Measurements from ENCODE around the gene ESPN. TPM values are rescaled to one million over a fixed set of nuclear protein-coding genes. Genes with fewer than 3 reads are reported as not detected.

ESPN gene
- total RNA-seq, 1 experiment from 2014 or later = 8.5 TPM

- H3K27ac ChIP-seq (ENCODE audit: low read length) = peak overlapping the region; percentile 78
- in situ Hi-C loops (cut with HindIII; ENCODE audit: low pct_unique_long_range_greater_than_20kb, low sequenced_read_pairs) = no loop called here
- CTCF ChIA-PET = interaction anchor here (1.8 kb wide), 1 partner anchor 8 kb away, joined by 8 read pairs; no protein-coding TSS in a partner anchor
- TF ChIP-seq POLR2AphosphoS5 (IDR thresholded peaks at IDR 0.05; ENCODE audit: low read depth, low read length) = peak; percentile 21; the same call in 1 of the 2 replicates
- no peak for TF ChIP-seq CTCF (IDR thresholded peaks at IDR 0.05)
- TF ChIP-seq, protein P1, sequence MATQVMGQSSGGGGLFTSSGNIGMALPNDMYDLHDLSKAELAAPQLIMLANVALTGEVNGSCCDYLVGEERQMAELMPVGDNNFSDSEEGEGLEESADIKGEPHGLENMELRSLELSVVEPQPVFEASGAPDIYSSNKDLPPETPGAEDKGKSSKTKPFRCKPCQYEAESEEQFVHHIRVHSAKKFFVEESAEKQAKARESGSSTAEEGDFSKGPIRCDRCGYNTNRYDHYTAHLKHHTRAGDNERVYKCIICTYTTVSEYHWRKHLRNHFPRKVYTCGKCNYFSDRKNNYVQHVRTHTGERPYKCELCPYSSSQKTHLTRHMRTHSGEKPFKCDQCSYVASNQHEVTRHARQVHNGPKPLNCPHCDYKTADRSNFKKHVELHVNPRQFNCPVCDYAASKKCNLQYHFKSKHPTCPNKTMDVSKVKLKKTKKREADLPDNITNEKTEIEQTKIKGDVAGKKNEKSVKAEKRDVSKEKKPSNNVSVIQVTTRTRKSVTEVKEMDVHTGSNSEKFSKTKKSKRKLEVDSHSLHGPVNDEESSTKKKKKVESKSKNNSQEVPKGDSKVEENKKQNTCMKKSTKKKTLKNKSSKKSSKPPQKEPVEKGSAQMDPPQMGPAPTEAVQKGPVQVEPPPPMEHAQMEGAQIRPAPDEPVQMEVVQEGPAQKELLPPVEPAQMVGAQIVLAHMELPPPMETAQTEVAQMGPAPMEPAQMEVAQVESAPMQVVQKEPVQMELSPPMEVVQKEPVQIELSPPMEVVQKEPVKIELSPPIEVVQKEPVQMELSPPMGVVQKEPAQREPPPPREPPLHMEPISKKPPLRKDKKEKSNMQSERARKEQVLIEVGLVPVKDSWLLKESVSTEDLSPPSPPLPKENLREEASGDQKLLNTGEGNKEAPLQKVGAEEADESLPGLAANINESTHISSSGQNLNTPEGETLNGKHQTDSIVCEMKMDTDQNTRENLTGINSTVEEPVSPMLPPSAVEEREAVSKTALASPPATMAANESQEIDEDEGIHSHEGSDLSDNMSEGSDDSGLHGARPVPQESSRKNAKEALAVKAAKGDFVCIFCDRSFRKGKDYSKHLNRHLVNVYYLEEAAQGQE (IDR thresholded peaks at IDR 0.05; ENCODE audit: insufficient read depth in 1 of 2, low read depth in 2 of 2, low read length in 1 of 2) = no peak
- TF ChIP-seq SIN3A (IDR thresholded peaks at IDR 0.05; ENCODE audit: borderline replicate concordance, insufficient read depth, low read depth, low read length) = 0 out of 2 replicates have a peak, but pooled peaks have one; percentile 23
- TF ChIP-seq TCF7L2 (IDR thresholded peaks at IDR 0.05; ENCODE audit: low read depth, low read length) = 0 out of 2 replicates have a peak, but pooled peaks have one; percentile 38
- ATAC-seq (peak; percentile 72), DNase-seq (ENCODE audit: low read depth, low spot score) (no peak)
- H3K4me3 ChIP-seq (ENCODE audit: low read depth in 2 of 2, low read length in 2 of 2) = peak overlapping the region; percentile 85 to 98
- peaks cover 27% of the 10 kb centered on the region for H3K4me1 ChIP-seq (ENCODE audit: control insufficient read depth, insufficient read depth, low read length)
- intact Hi-C loops (cut with micrococcal nuclease; ENCODE audit: unreplicated experiment) = no loop called here
- H3K36me3 ChIP-seq (ENCODE audit: control insufficient read depth, insufficient read depth, low read length) = no peaks in the 10 kb centered on the region; the same call in 1 of the 2 replicates
- BruUV-seq (replicated peaks) = no TSS peak
- no peaks in the 10 kb centered on the region for H3K27me3 ChIP-seq (ENCODE audit: control insufficient read depth, insufficient read depth, low read length)
- no peaks in the 10 kb centered on the region for H3K9me3 ChIP-seq (ENCODE audit: control insufficient read depth, insufficient read depth, low read depth, low read length)
- POLR2A ChIA-PET = no interaction called here
These were observed 65.9 kb downstream of the ESPN start for GRCh38 chr1:6490181-6491080.

- DNase-seq (ENCODE audit: low read depth, low spot score) (no peak), ATAC-seq (peak; percentile 2; the same call in 1 of the 2 replicates)
- ChIA-PET POLR2A (no interaction called here), CTCF (interaction anchor here (0.6 kb wide), 1 partner anchor 31 kb away, joined by 5 read pairs; no protein-coding TSS in a partner anchor)
- peaks cover 30% of the 10 kb centered on the region for H3K4me1 ChIP-seq (ENCODE audit: control insufficient read depth, insufficient read depth, low read length)
- H3K27me3 ChIP-seq (ENCODE audit: control insufficient read depth, insufficient read depth, low read length) = no peaks in the 10 kb centered on the region
- in situ Hi-C loops (cut with HindIII; ENCODE audit: low pct_unique_long_range_greater_than_20kb, low sequenced_read_pairs) = no loop called here
- no peaks in the 10 kb centered on the region; the same call in 1 of the 2 replicates for H3K36me3 ChIP-seq (ENCODE audit: control insufficient read depth, insufficient read depth, low read length)
- peak overlapping the region; percentile 85 to 98 for H3K4me3 ChIP-seq (ENCODE audit: low read depth in 2 of 2, low read length in 2 of 2)
- TF ChIP-seq SIN3A (IDR thresholded peaks at IDR 0.05; ENCODE audit: borderline replicate concordance, insufficient read depth, low read depth, low read length) = no peak
- TF ChIP-seq, protein P1 (IDR thresholded peaks at IDR 0.05; ENCODE audit: insufficient read depth in 1 of 2, low read depth in 2 of 2, low read length in 1 of 2) = no peak
- no peak for TF ChIP-seq TCF7L2 (IDR thresholded peaks at IDR 0.05; ENCODE audit: low read depth, low read length)
- no peak for TF ChIP-seq CTCF (IDR thresholded peaks at IDR 0.05)
- TF ChIP-seq POLR2AphosphoS5 (IDR thresholded peaks at IDR 0.05; ENCODE audit: low read depth, low read length) = no peak
- no TSS peak for BruUV-seq (replicated peaks)
- intact Hi-C loops (cut with micrococcal nuclease; ENCODE audit: unreplicated experiment) = no loop called here
- peak overlapping the region; percentile 78 for H3K27ac ChIP-seq (ENCODE audit: low read length)
- H3K9me3 ChIP-seq (ENCODE audit: control insufficient read depth, insufficient read depth, low read depth, low read length) = no peaks in the 10 kb centered on the region
These were observed 66.5 kb downstream of the ESPN start for GRCh38 chr1:6491081-6491449.

Data from Panc1 (cell line).